Endothelial cell of umbilical vein (primary cell): Measurements from ENCODE around the gene TRIM46. TPM values are rescaled to one million over a fixed set of nuclear protein-coding genes. Genes with fewer than 3 reads are reported as not detected.

ENCODE experiments used
- BruUV-seq: library from RNA; stranded (reverse); fragments of 400-500 nt; replicated peaks from 2 replicates; lab custom pipeline; 2021; lab: Mats Ljungman, UMichigan
- CTCF ChIA-PET: fragments of 300-600, 350-600 bp; sonication (Branson Sonifier 250); formaldehyde crosslinking; loops from one replicate; lab custom pipeline; 2021; ENCODE audit warnings: antibody characterized with exemption, inconsistent platforms; lab: Charles Lee
- POLR2A ChIA-PET: fragments of 300-600, 350-600 bp; sonication (Branson Sonifier 250); formaldehyde crosslinking; loops from one replicate; lab custom pipeline; 2021; ENCODE audit warnings: antibody characterized with exemption, inconsistent platforms; lab: Charles Lee
- DNase-seq: peaks from one replicate; pipeline ENCODE4 v3.0.0-alpha.2; 2011; ENCODE audit warnings: low read depth, low spot score
- FAIRE-seq: peaks from 2 replicates; lab custom pipeline; 2011; peaks lifted over from hg19 to GRCh38; lab: Jason Lieb, UNC
- H2AFZ ChIP-seq: 2 replicates; pipeline ENCODE4 v1.6.0; 2012; ENCODE audit warnings: low read depth, low read length, control low read depth, inconsistent platforms
- H3K27ac ChIP-seq: 2 replicates; pipeline ENCODE4 v1.5.1; 2011; ENCODE audit warnings: low read depth, mild to moderate bottlenecking, control low read depth, low read length, moderate library complexity; ENCODE audit not compliant: insufficient read depth
- H3K27me3 ChIP-seq, 2 experiments: 2 replicates each; pipeline versions ENCODE4 v1.6.0 to v1.6.1; 2011; ENCODE audit warnings: low read length in 2 of 2, mixed read lengths in 1 of 2; ENCODE audit not compliant: control insufficient read depth in 2 of 2, insufficient read depth in 2 of 2
- H3K36me3 ChIP-seq, 2 experiments: 2 replicates in 1 of 2; 3 replicates in 1 of 2; pipeline ENCODE4 v1.5.1; 2011; ENCODE audit warnings: low read length in 2 of 2, mild to moderate bottlenecking in 1 of 2, moderate library complexity in 1 of 2; ENCODE audit not compliant: control insufficient read depth in 2 of 2, insufficient read depth in 2 of 2; ENCODE audit errors: extremely low read depth in 1 of 2
- H3K4me1 ChIP-seq: 3 replicates; pipeline ENCODE4 v1.5.1; 2011; ENCODE audit warnings: mild to moderate bottlenecking, low read length; ENCODE audit not compliant: control insufficient read depth, insufficient read depth; ENCODE audit errors: extremely low read depth
- H3K4me2 ChIP-seq: 2 replicates; pipeline ENCODE4 v1.6.1; 2011; ENCODE audit warnings: low read length, control low read depth, mixed read lengths; ENCODE audit not compliant: insufficient read depth
- H3K4me3 ChIP-seq, 3 experiments: fragments of 200-600 bp in 1 of 3; sonication (generic), shearing (Covaris generic) in 1 of 3; replicated peaks in 1 of 3; 2 replicates each; pipeline ENCODE4 v1.5.1; 2011 to 2016; ENCODE audit warnings: control low read depth in 3 of 3, low read length in 3 of 3, mild to moderate bottlenecking in 2 of 3, inconsistent platforms in 1 of 3, low read depth in 1 of 3, moderate library complexity in 1 of 3; ENCODE audit not compliant: insufficient read depth in 1 of 3
- H3K79me2 ChIP-seq: 2 replicates; pipeline ENCODE4 v1.6.0; 2012; ENCODE audit warnings: low read length, inconsistent platforms; ENCODE audit not compliant: control insufficient read depth, insufficient read depth
- H3K9ac ChIP-seq: replicated peaks from 2 replicates; pipeline ENCODE3; 2011; ENCODE audit warnings: low read length, control low read depth; ENCODE audit not compliant: insufficient read depth; ENCODE audit errors: extremely low read depth
- H3K9me1 ChIP-seq: replicated peaks from 3 replicates; pipeline ENCODE4 v1.6.0; 2011; ENCODE audit warnings: mild to moderate bottlenecking, low read length; ENCODE audit not compliant: control insufficient read depth, insufficient read depth; ENCODE audit errors: extremely low read depth
- H3K9me3 ChIP-seq: replicated peaks from 2 replicates; pipeline ENCODE4 v1.5.1; 2012; ENCODE audit warnings: low read length, inconsistent platforms; ENCODE audit not compliant: control insufficient read depth, insufficient read depth
- H4K20me1 ChIP-seq: replicated peaks from 2 replicates; pipeline ENCODE3; 2011; ENCODE audit warnings: mild to moderate bottlenecking, low read length; ENCODE audit not compliant: control insufficient read depth, insufficient read depth; ENCODE audit errors: extremely low read depth
- EZH2 ChIP-seq: IDR thresholded peaks from 2 replicates; pipeline ENCODE4 v1.6.1; 2012; ENCODE audit warnings: borderline replicate concordance, low read depth, mild to moderate bottlenecking, moderate library complexity, low read length, inconsistent platforms; ENCODE audit not compliant: severe bottlenecking
- GATA2 ChIP-seq: IDR thresholded peaks from 2 replicates; pipeline ENCODE4 v1.7.0; 2011; ENCODE audit warnings: low read depth, mild to moderate bottlenecking, moderate library complexity, mixed read lengths, low read length; ENCODE audit not compliant: insufficient read length, insufficient read depth
- JUN ChIP-seq: IDR thresholded peaks from 2 replicates; pipeline ENCODE4 v1.6.1; 2011; ENCODE audit warnings: borderline replicate concordance, low read depth; ENCODE audit not compliant: insufficient read length, insufficient read depth
- MYC ChIP-seq: IDR thresholded peaks from one replicate; pipeline ENCODE4 v1.6.1; 2011; ENCODE audit warnings: mild to moderate bottlenecking, low read depth, low read length
- POLR2A ChIP-seq: IDR thresholded peaks from 2 replicates; pipeline ENCODE4 v1.6.1; 2012; ENCODE audit warnings: low read depth, mild to moderate bottlenecking, control low read depth, low read length
- POLR2AphosphoS5 ChIP-seq: IDR thresholded peaks from 2 replicates; pipeline ENCODE4 v1.6.1; 2012; ENCODE audit warnings: low read depth, mild to moderate bottlenecking, control low read depth, low read length, moderate library complexity; ENCODE audit not compliant: insufficient read depth
- dilution Hi-C: fragments of 300-500 bp; cut with MboI; formaldehyde crosslinking; loops from one replicate; pipeline ENCODE4 v1.15.0; 2019; ENCODE audit warnings: low sequenced_read_pairs; ENCODE audit not compliant: extremely low pct_ligation_motif_present
- intact Hi-C: fragments of 100-400 bp; cut with micrococcal nuclease; formaldehyde crosslinking; loops from one replicate; pipeline ENCODE4 v1.10.0; 2022
- polyA plus RNA-seq, 4 experiments: library from polyadenylated mRNA; depleted of rRNA in 3 of 4; stranded (reverse) in 3 of 4; unstranded in 1 of 4; fragments of >200 nt; gene quantifications; 2 replicates each; pipeline versions ENCODE4 v1.2.1 to v1.2.3, GENCODE V29; 2011 to 2012; ENCODE audit warnings: missing spikeins in 1 of 4
- total RNA-seq: library from RNA; stranded (reverse); gene quantifications from 2 replicates; pipeline ENCODE4 v1.2.3, GENCODE V29; 2021
- TF ChIP-seq, protein P1 (sequence below): IDR thresholded peaks from 2 replicates; pipeline ENCODE4 v1.6.1; 2011; ENCODE audit not compliant: insufficient read depth, insufficient read length
- TF ChIP-seq, protein P2 (sequence below), 2 donors: IDR thresholded peaks; 1 replicate in 1 of 2; 2 replicates in 1 of 2; pipeline ENCODE4 v1.5.1; 2011; ENCODE audit warnings: low read length in 2 of 2, mild to moderate bottlenecking in 2 of 2, moderate library complexity in 2 of 2, control low read depth in 1 of 2, inconsistent platforms in 1 of 2, low read depth in 1 of 2; ENCODE audit not compliant: insufficient read depth in 1 of 2; ENCODE audit errors: extremely low read depth in 1 of 2

TRIM46 gene
- total and polyA plus RNA-seq, 2 donors (not counting 3 experiments of a cell fraction or from before 2014, with no cell fraction given) = 9.5 to 10.0 TPM

DNA sequence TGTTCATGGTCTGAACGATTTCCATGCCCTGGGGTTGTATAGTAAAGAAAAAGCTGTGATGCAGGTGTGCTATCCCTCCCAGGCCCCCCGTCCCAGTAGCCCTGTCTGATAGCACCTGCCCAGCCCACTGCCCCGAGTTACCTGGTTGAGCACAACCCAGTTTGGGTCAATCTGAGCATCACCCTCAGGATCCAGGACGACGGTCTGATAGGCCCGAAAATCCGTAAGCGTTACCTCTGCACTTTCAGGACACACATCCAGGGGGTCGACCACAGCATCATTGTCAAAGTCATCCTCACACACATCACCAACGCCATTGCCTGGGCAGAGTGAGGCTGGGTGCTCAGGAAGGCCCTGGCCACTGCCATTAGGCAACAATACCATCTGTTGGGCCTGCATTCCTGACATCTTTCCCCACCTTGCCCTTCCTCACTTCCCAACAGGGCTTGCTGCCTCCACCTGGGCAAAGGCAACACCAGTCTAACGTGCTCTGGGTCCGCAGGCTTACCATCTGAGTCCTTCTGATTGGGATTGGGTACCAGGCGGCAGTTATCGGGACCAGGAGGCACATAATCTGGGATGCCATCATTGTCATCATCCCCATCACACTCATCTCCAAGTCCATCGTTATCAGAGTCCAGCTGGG lies 24.4 kb downstream of the TRIM46 start:
- DNase-seq (no peak), FAIRE-seq (no peak)
- H3K36me3 ChIP-seq = peaks cover 0 to 3% of the 10 kb centered on the region in 2 experiments
- intact Hi-C loops (no loop called here), dilution Hi-C loops (no loop called here)
- TF ChIP-seq, protein P1, sequence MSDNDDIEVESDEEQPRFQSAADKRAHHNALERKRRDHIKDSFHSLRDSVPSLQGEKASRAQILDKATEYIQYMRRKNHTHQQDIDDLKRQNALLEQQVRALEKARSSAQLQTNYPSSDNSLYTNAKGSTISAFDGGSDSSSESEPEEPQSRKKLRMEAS = no peak
- TF ChIP-seq MYC (no peak), GATA2 (no peak), POLR2A (no peak)
- POLR2A ChIA-PET = no interaction called here
- CTCF ChIA-PET = no interaction called here
- H4K20me1 ChIP-seq = no peaks in the 10 kb centered on the region
- H2AFZ ChIP-seq = no peak overlapping the region
- no peak overlapping the region for H3K4me3 ChIP-seq
- no peak overlapping the region for H3K9ac ChIP-seq
- H3K4me2 ChIP-seq = no peak overlapping the region
- H3K9me3 ChIP-seq = no peaks in the 10 kb centered on the region
- no peaks in the 10 kb centered on the region for H3K27me3 ChIP-seq
- peaks cover 12% of the 10 kb centered on the region for H3K4me1 ChIP-seq
- no TSS peak for BruUV-seq
- H3K27ac ChIP-seq = no peak overlapping the region
- H3K79me2 ChIP-seq = no peaks in the 10 kb centered on the region
- no peaks in the 10 kb centered on the region for H3K9me1 ChIP-seq

DNA sequence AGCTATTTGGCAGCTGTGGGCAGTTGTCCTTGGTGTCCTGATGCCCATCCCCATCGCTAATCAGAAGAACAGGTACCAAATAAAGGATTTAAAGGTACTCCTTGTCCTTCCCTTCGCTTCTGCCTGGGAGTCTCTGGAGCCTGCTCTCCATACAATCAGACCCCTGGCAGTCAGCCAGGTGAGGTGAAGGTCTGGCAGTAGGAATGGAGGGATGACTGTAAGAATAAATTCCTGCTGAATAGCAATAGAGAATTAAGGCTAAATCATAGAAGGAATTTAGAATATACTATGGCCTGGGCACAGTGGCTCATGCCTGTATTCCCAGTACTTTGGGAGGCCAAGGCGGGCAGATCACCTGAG lies 24.9 kb downstream of the TRIM46 start:
- Histone ChIP-seq H3K27me3 (no peaks in the 10 kb centered on the region), H3K36me3 (peaks cover 0 to 3% of the 10 kb centered on the region in 2 experiments), H3K9me3 (no peaks in the 10 kb centered on the region), H3K79me2 (no peaks in the 10 kb centered on the region), H3K4me1 (peaks cover 8% of the 10 kb centered on the region), H3K4me3 (no peak overlapping the region), H3K9ac (no peak overlapping the region), H4K20me1 (no peaks in the 10 kb centered on the region), H3K27ac (no peak overlapping the region), H3K4me2 (no peak overlapping the region), H3K9me1 (no peaks in the 10 kb centered on the region), H2AFZ (no peak overlapping the region)
- TF ChIP-seq POLR2AphosphoS5 (no peak), EZH2 (no peak), GATA2 (no peak), JUN (no peak), MYC (no peak)
- TF ChIP-seq, protein P2, sequence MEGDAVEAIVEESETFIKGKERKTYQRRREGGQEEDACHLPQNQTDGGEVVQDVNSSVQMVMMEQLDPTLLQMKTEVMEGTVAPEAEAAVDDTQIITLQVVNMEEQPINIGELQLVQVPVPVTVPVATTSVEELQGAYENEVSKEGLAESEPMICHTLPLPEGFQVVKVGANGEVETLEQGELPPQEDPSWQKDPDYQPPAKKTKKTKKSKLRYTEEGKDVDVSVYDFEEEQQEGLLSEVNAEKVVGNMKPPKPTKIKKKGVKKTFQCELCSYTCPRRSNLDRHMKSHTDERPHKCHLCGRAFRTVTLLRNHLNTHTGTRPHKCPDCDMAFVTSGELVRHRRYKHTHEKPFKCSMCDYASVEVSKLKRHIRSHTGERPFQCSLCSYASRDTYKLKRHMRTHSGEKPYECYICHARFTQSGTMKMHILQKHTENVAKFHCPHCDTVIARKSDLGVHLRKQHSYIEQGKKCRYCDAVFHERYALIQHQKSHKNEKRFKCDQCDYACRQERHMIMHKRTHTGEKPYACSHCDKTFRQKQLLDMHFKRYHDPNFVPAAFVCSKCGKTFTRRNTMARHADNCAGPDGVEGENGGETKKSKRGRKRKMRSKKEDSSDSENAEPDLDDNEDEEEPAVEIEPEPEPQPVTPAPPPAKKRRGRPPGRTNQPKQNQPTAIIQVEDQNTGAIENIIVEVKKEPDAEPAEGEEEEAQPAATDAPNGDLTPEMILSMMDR (IDR thresholded peaks at IDR 0.05; ENCODE audit: extremely low read depth in 1 of 2, insufficient read depth in 1 of 2, low read depth in 1 of 2, low read length in 2 of 2) = no peak
- dilution Hi-C loops (no loop called here), intact Hi-C loops (no loop called here)
- no peak for FAIRE-seq
- POLR2A ChIA-PET = no interaction called here
- no peak for DNase-seq
- CTCF ChIA-PET = no interaction called here
- BruUV-seq = no TSS peak
